ENCODE results near the gene ATP1B1. TPM values are rescaled to one million over a fixed set of nuclear protein-coding genes. Genes with fewer than 3 reads are reported as not detected.

The ATP1B1 gene
- polyA plus RNA-seq, 1 donor (not counting 4 experiments of a cell fraction or from before 2014, with no cell fraction given), result 30.0 TPM

GRCh38 chr1:169160845-169161495 is 54.5 kb downstream of the ATP1B1 start:
- no peak for TF ChIP-seq EZH2 (IDR thresholded peaks at IDR 0.05; ENCODE audit: low read length)
- TF ChIP-seq CTCF (optimal IDR thresholded peaks at IDR 0.05 in 1 of 3, IDR thresholded peaks at IDR 0.05 in 1 of 3, conservative IDR thresholded peaks at IDR 0.05 in 1 of 3; ENCODE audit: extremely low read depth in 1 of 3, insufficient read depth in 2 of 3, low read length in 3 of 3), result no peak

GRCh38 chr1:169161496-169162194 is 55.2 kb downstream of the ATP1B1 start:
- Histone ChIP-seq H3K9ac (ENCODE audit: control insufficient read depth, extremely low read depth, insufficient read depth, low read length) (no peak overlapping the region), H3K4me1 (ENCODE audit: control insufficient read depth, extremely low read depth, insufficient read depth, low read length) (peaks cover 12% of the 10 kb centered on the region), H3K27me3 (ENCODE audit: control insufficient read depth, extremely low read depth, insufficient read depth, low read length) (no peaks in the 10 kb centered on the region), H3K4me3 (ENCODE audit: control insufficient read depth in 2 of 3, extremely low read depth in 1 of 3, insufficient read depth in 2 of 3, low read depth in 1 of 3, low read length in 3 of 3) (no peak overlapping the region), H3K36me3 (ENCODE audit: control insufficient read depth in 2 of 2, extremely low read depth in 1 of 2, insufficient read depth in 2 of 2, low read length in 2 of 2) (no peaks in the 10 kb centered on the region), H3K9me3 (ENCODE audit: control insufficient read depth, low read depth, low read length) (no peaks in the 10 kb centered on the region), H3K79me2 (ENCODE audit: control insufficient read depth, insufficient read depth, low read length) (no peaks in the 10 kb centered on the region), H3K9me1 (ENCODE audit: control insufficient read depth, extremely low read depth, insufficient read depth, low read length) (no peaks in the 10 kb centered on the region), H4K20me1 (ENCODE audit: control insufficient read depth, extremely low read depth, insufficient read depth, low read length) (no peaks in the 10 kb centered on the region), H3K27ac (ENCODE audit: control insufficient read depth, insufficient read depth, low read length) (no peak overlapping the region), H2AFZ (ENCODE audit: control insufficient read depth, low read length) (no peak overlapping the region), H3K4me2 (ENCODE audit: control insufficient read depth, extremely low read depth, insufficient read depth, low read depth, low read length) (no peak overlapping the region)
- dilution Hi-C loops (cut with MboI; ENCODE audit: extremely low pct_ligation_motif_present, low sequenced_read_pairs), result no loop called here
- TF ChIP-seq CTCF (optimal IDR thresholded peaks at IDR 0.05 in 1 of 3, IDR thresholded peaks at IDR 0.05 in 1 of 3, conservative IDR thresholded peaks at IDR 0.05 in 1 of 3; ENCODE audit: extremely low read depth in 1 of 3, insufficient read depth in 2 of 3, low read length in 3 of 3) (no peak), EZH2 (IDR thresholded peaks at IDR 0.05; ENCODE audit: low read length) (no peak)
- FAIRE-seq (no peak), DNase-seq (ENCODE audit: low read depth, low spot score) (no peak)

More at GRCh38 chr1:169160845-169161495, 54.5 kb downstream of the ATP1B1 start:
- Histone ChIP-seq H3K9me3 (ENCODE audit: control insufficient read depth, low read depth, low read length) (no peaks in the 10 kb centered on the region), H3K4me3 (ENCODE audit: control insufficient read depth in 2 of 3, extremely low read depth in 1 of 3, insufficient read depth in 2 of 3, low read depth in 1 of 3, low read length in 3 of 3) (no peak overlapping the region), H3K79me2 (ENCODE audit: control insufficient read depth, insufficient read depth, low read length) (no peaks in the 10 kb centered on the region), H3K27me3 (ENCODE audit: control insufficient read depth, extremely low read depth, insufficient read depth, low read length) (no peaks in the 10 kb centered on the region), H4K20me1 (ENCODE audit: control insufficient read depth, extremely low read depth, insufficient read depth, low read length) (no peaks in the 10 kb centered on the region), H3K4me2 (ENCODE audit: control insufficient read depth, extremely low read depth, insufficient read depth, low read depth, low read length) (peak overlapping the region; percentile 30), H3K27ac (ENCODE audit: control insufficient read depth, insufficient read depth, low read length) (no peak overlapping the region), H3K4me1 (ENCODE audit: control insufficient read depth, extremely low read depth, insufficient read depth, low read length) (peaks cover 12% of the 10 kb centered on the region), H2AFZ (ENCODE audit: control insufficient read depth, low read length) (no peak overlapping the region), H3K9ac (ENCODE audit: control insufficient read depth, extremely low read depth, insufficient read depth, low read length) (no peak overlapping the region), H3K36me3 (ENCODE audit: control insufficient read depth in 2 of 2, extremely low read depth in 1 of 2, insufficient read depth in 2 of 2, low read length in 2 of 2) (no peaks in the 10 kb centered on the region), H3K9me1 (ENCODE audit: control insufficient read depth, extremely low read depth, insufficient read depth, low read length) (no peaks in the 10 kb centered on the region)
- DNase-seq (ENCODE audit: low read depth, low spot score), result no peak
- no peak for FAIRE-seq
- dilution Hi-C loops (cut with MboI; ENCODE audit: extremely low pct_ligation_motif_present, low sequenced_read_pairs), result no loop called here
